ENCODE measurements around the gene NANOS2. TPM values are rescaled to one million over a fixed set of nuclear protein-coding genes. Genes with fewer than 3 reads are reported as not detected.

Gene NANOS2
- total and polyA plus RNA-seq, 9 of the 15 experiments (the other 6 are each of a cell fraction or from before 2014, with no cell fraction given): not detected

DNA sequence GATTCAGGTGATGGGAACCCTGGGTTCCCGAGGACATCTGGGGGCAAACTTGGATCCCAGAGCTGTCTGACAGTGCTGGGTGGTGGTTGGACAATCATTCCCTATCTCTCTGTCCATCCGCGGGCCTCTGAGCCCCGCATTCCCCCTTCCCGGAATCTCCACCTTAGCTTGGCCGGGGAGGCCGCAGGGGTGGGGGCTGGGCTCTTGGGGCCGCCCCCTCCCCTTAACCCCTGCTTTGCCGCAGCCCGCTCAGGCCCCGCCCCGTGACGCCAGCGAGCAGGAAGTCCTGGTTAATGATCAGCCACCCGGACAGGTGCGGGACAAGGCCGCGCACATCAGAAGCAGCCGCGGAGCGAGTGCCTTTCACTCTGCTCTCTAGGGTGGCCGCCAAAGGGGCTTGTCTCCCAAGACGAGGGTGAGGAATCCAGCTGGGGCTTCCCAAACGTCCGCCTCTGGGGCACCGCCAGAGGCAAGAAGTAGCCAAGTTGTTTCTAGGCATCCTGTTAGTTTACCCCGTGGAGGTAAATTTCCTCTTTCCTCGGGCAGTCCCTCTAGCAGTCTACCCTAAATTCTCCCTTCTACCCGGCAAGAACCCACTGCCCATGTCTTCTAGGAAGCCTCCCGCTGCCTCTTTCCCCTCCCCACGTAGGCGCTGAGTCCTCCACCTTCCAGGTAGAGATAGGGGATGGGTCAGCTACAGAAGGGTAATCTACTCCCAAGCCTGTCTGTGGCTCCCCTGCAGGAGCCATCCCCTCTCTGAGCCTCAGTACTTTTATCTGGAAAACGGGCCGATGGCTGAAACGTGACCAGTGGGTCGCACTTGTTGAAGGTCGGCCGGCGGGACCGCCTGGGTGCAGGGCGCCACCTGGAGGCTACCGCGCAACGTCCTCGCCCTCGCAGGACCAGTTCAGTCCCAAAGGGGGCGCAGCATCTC lies 31.7 kb downstream of the NANOS2 start (continued):
- TF ChIP-seq, protein P1, sequence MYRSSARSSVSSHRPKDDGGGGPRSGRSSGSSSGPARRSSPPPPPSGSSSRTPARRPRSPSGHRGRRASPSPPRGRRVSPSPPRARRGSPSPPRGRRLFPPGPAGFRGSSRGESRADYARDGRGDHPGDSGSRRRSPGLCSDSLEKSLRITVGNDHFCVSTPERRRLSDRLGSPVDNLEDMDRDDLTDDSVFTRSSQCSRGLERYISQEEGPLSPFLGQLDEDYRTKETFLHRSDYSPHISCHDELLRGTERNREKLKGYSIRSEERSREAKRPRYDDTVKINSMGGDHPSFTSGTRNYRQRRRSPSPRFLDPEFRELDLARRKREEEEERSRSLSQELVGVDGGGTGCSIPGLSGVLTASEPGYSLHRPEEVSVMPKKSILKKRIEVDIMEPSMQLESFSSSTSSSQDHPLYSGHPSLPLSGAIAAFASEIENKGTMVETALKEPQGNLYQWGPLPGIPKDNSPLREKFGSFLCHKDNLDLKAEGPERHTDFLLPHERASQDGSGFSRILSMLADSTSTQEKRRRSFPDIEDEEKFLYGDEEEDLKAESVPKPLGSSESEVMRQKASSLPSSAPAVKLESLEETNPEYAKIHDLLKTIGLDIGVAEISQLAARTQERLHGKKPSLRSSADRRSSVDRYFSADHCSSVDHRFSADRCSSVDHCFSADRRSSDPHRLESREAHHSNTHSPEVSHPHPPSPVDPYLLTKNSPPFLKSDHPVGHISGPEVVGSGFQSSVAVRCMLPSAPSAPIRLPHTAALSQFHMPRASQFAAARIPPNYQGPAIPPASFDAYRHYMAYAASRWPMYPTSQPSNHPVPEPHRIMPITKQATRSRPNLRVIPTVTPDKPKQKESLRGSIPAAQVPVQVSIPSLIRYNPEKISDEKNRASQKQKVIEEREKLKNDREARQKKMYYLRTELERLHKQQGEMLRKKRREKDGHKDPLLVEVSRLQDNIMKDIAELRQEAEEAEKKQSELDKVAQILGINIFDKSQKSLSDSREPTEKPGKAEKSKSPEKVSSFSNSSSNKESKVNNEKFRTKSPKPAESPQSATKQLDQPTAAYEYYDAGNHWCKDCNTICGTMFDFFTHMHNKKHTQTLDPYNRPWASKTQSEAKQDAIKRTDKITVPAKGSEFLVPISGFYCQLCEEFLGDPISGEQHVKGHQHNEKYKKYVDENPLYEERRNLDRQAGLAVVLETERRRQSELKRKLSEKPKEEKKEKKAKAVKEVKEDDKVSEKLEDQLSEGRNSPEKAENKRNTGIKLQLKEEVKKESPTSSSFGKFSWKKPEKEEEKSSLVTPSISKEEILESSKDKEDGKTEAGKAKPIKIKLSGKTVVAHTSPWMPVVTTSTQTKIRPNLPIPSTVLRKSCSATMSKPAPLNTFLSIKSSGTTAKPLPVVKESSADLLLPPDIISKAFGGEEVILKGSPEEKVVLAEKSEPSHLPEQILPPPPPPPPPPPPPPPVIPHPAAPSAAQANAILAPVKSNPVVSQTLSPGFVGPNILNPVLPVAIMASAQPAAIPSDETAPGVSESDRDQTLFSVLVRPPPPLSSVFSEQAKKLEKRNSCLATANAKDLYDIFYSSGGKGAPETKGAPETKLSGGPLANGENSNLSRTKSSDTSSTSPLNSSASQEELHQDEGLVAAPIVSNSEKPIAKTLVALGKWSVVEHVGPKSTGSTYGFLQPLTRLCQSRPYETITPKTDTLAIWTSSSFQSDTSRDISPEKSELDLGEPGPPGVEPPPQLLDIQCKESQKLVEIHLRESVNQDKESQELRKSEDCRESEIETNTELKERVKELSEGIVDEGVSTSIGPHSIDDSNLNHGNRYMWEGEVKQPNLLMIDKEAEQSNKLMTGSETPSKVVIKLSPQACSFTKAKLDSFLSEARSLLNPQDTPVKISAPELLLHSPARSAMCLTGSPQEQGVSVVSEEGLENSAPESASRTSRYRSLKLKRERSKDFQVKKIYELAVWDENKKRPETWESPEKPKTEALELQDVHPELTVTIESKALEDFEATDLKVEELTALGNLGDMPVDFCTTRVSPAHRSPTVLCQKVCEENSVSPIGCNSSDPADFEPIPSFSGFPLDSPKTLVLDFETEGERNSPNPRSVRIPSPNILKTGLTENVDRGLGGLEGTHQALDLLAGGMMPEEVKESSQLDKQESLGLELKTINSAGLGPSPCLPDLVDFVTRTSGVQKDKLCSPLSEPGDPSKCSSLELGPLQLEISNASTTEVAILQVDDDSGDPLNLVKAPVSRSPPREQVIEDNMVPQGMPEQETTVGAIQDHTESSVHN (IDR thresholded peaks at IDR 0.05; ENCODE audit: borderline replicate concordance in 1 of 2, low read depth in 1 of 2): no peak
- TF ChIP-seq, protein P2, sequence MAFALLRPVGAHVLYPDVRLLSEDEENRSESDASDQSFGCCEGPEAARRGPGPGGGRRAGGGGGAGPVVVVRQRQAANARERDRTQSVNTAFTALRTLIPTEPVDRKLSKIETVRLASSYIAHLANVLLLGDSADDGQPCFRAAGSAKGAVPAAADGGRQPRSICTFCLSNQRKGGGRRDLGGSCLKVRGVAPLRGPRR (CRISPR knock-in tag; IDR thresholded peaks at IDR 0.05): no peak
- TF ChIP-seq MYBL2 (IDR thresholded peaks at IDR 0.05; ENCODE audit: low read depth) (no peak), MYBL2 (CRISPR knock-in tag; IDR thresholded peaks at IDR 0.05; ENCODE audit: borderline replicate concordance) (no peak), SREBF1 (IDR thresholded peaks at IDR 0.05; ENCODE audit: borderline replicate concordance, low read depth, low read length) (no peak), ZNF134 (CRISPR knock-in tag; conservative IDR thresholded peaks at IDR 0.05) (peak; percentile 94), ZNF76 (CRISPR knock-in tag; IDR thresholded peaks at IDR 0.05; ENCODE audit: borderline replicate concordance) (no peak), JUNB (CRISPR knock-in tag; conservative IDR thresholded peaks at IDR 0.05) (no peak)
- TF ChIP-seq, protein P3, sequence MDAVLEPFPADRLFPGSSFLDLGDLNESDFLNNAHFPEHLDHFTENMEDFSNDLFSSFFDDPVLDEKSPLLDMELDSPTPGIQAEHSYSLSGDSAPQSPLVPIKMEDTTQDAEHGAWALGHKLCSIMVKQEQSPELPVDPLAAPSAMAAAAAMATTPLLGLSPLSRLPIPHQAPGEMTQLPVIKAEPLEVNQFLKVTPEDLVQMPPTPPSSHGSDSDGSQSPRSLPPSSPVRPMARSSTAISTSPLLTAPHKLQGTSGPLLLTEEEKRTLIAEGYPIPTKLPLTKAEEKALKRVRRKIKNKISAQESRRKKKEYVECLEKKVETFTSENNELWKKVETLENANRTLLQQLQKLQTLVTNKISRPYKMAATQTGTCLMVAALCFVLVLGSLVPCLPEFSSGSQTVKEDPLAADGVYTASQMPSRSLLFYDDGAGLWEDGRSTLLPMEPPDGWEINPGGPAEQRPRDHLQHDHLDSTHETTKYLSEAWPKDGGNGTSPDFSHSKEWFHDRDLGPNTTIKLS (IDR thresholded peaks at IDR 0.05; ENCODE audit: borderline replicate concordance, low read depth): 0 out of 2 replicates have a peak, but pooled peaks have one; percentile 28

Measured in K562 (cell line).